Measurements from ENCODE around the gene EPHB2. TPM values are rescaled to one million over a fixed set of nuclear protein-coding genes. Genes with fewer than 3 reads are reported as not detected.
A peak's percentile ranks its signal among the peaks of the same experiment; 100 is the strongest.

The EPHB2 gene
- total RNA-seq, 1 donor from 2014 or later = 6.0 TPM

GRCh38 chr1:22712502-22713271, 2.0 kb downstream of the EPHB2 start:
- peaks cover 23% of the 10 kb centered on the region for H3K4me1 ChIP-seq
- no peak for ATAC-seq

GRCh38 chr1:22714455-22714854, 3.8 kb downstream of the EPHB2 start:
- Histone ChIP-seq H3K36me3 (no peaks in the 10 kb centered on the region), H3K4me3 (no peak overlapping the region), H3K9me3 (no peaks in the 10 kb centered on the region), H3K4me1 (peaks cover 23% of the 10 kb centered on the region), H3K27me3 (peaks cover 19% of the 10 kb centered on the region), H3K27ac (no peak overlapping the region)
- intact Hi-C loops (cut with DNase I) = no loop called here
- no peak for TF ChIP-seq CTCF (IDR thresholded peaks at IDR 0.05)
- DNase-seq (no peak), ATAC-seq (no peak)

More at GRCh38 chr1:22712502-22713271, 2.0 kb downstream of the EPHB2 start:
- Histone ChIP-seq H3K27ac (no peak overlapping the region), H3K4me3 (no peak overlapping the region), H3K27me3 (peaks cover 19% of the 10 kb centered on the region), H3K36me3 (no peaks in the 10 kb centered on the region), H3K9me3 (no peaks in the 10 kb centered on the region)
- no peak for DNase-seq
- intact Hi-C loops (cut with DNase I) = no loop called here
- no peak for TF ChIP-seq CTCF (IDR thresholded peaks at IDR 0.05)

GRCh38 chr1:22717037-22717760, 6.6 kb downstream of the EPHB2 start:
- H3K4me3 ChIP-seq = no peak overlapping the region
- H3K9me3 ChIP-seq = no peaks in the 10 kb centered on the region
- TF ChIP-seq CTCF (IDR thresholded peaks at IDR 0.05) = no peak
- no peaks in the 10 kb centered on the region for H3K36me3 ChIP-seq
- intact Hi-C loops (cut with DNase I) = no loop called here
- DNase-seq = peak; percentile 75
- H3K27ac ChIP-seq = no peak overlapping the region
- ATAC-seq = peak; percentile 60
- H3K4me1 ChIP-seq = peaks cover 10% of the 10 kb centered on the region
- peaks cover 7% of the 10 kb centered on the region for H3K27me3 ChIP-seq

GRCh38 chr1:22721122-22721873, 10.7 kb downstream of the EPHB2 start:
- intact Hi-C loops (cut with DNase I) = no loop called here
- no peak for ATAC-seq

More at GRCh38 chr1:22721122-22721873, 10.7 kb downstream of the EPHB2 start:
- no peak overlapping the region for H3K4me3 ChIP-seq
- no peak for DNase-seq
- peaks cover 4% of the 10 kb centered on the region for H3K27me3 ChIP-seq
- H3K9me3 ChIP-seq = no peaks in the 10 kb centered on the region
- no peak for TF ChIP-seq CTCF (IDR thresholded peaks at IDR 0.05)
- no peaks in the 10 kb centered on the region for H3K36me3 ChIP-seq
- no peak overlapping the region for H3K27ac ChIP-seq
- peaks cover 10% of the 10 kb centered on the region for H3K4me1 ChIP-seq

Data from upper lobe of right lung (tissue), 1 donor.